Activated CD4-positive, alpha-beta T cell treated with anti-CD3 and anti-CD28 coated beads, Interleukin-2, amount 50 U/mL, for 4 hours (primary cell): ENCODE measurements around the gene UBE2Z.
"Not testable (repeated sequence)": the region's sequence is repeated elsewhere in the genome, so short reads cannot be mapped to it uniquely, and the experiment has no call there.

Source experiments
- DNase-seq, 2 experiments: peaks; one replicate each; pipeline ENCODE4 v3.0.0-alpha.2; 2020

Gene UBE2Z

GRCh38 chr17:48905987-48906515 is 2.2 kb upstream of the UBE2Z start:
- DNase-seq: no peak

GRCh38 chr17:48907713-48908046 is 527 bp upstream of the UBE2Z start:
- no peak for DNase-seq

GRCh38 chr17:48908853-48909394 is 717 bp downstream of the UBE2Z start:
- DNase-seq: peak; percentile 89 to 90

GRCh38 chr17:48909783-48910182 is 1.6 kb downstream of the UBE2Z start:
- DNase-seq: no peak

GRCh38 chr17:48910370-48910769 is 2.2 kb downstream of the UBE2Z start:
- no peak for DNase-seq

GRCh38 chr17:48912476-48912875 is 4.3 kb downstream of the UBE2Z start:
- DNase-seq: no peak

GRCh38 chr17:48915459-48916282 is 7.5 kb downstream of the UBE2Z start:
- peak; percentile 12 to 35 for DNase-seq

GRCh38 chr17:48925251-48925990 is 17.2 kb downstream of the UBE2Z start:
- no peak for DNase-seq

GRCh38 chr17:48925991-48926342 is 17.8 kb downstream of the UBE2Z start:
- no peak for DNase-seq

- no peak for DNase-seq
Measured at GRCh38 chr17:48927978-48928745, 20.0 kb downstream of the UBE2Z start.

GRCh38 chr17:48928876-48929811 is 20.9 kb downstream of the UBE2Z start:
- no peak for DNase-seq

GRCh38 chr17:48929812-48930165 is 21.6 kb downstream of the UBE2Z start:
- no peak for DNase-seq

- no peak for DNase-seq
Measured at GRCh38 chr17:48930435-48930873, 22.2 kb downstream of the UBE2Z start.

GRCh38 chr17:48933035-48933434 is 24.8 kb downstream of the UBE2Z start:
- no peak for DNase-seq

- DNase-seq: peak; percentile 89
Measured at GRCh38 chr17:48944515-48945260, 36.5 kb downstream of the UBE2Z start, which contains the start of gene SNF8. TSS of gene SNF8 (minus strand) at chr17:48944842. CDS start at chr17:48944734, 108 bp downstream.

- not testable (repeated sequence) for DNase-seq
Measured at GRCh38 chr17:48945261-48945651, 37.0 kb downstream of the UBE2Z start.

GRCh38 chr17:48951572-48951971 is 43.4 kb downstream of the UBE2Z start:
- no peak for DNase-seq

GRCh38 chr17:48952904-48953303 is 44.7 kb downstream of the UBE2Z start:
- DNase-seq: no peak

GRCh38 chr17:48954300-48954755 is 46.1 kb downstream of the UBE2Z start:
- DNase-seq: no peak

- no peak for DNase-seq
Measured at GRCh38 chr17:48960834-48961515, 52.8 kb downstream of the UBE2Z start.
